IMR-90 (cell line): Measurements from ENCODE around the gene ZNF775. TPM values are rescaled to one million over a fixed set of nuclear protein-coding genes. Genes with fewer than 3 reads are reported as not detected.

Experiments used
- ATAC-seq: fragments of 200-7000 bp; cut with Tn5 transposase; 2 replicates; pipeline ENCODE4 v1.9.1; 2020; ENCODE audit warnings: low read depth, mild to moderate bottlenecking, moderate library complexity
- BruUV-seq: library from RNA; stranded (reverse); fragments of 400-500 nt; replicated peaks from 2 replicates; lab custom pipeline; 2021; lab: Mats Ljungman, UMichigan
- CTCF ChIA-PET: fragments of 300-600 bp; formaldehyde crosslinking; extraction: SDS; loops from one replicate; lab custom pipeline; 2021; ENCODE audit warnings: antibody characterized with exemption; lab: Yijun Ruan, JAX
- POLR2A ChIA-PET: fragments of 300-600 bp; sonication (Branson Sonifier 250); formaldehyde crosslinking; loops from one replicate; lab custom pipeline; 2022; ENCODE audit warnings: antibody characterized with exemption; ENCODE audit not compliant: unreplicated experiment; lab: Charles Lee
- DNase-seq: peaks from one replicate; pipeline ENCODE4 v3.0.0; 2013
- H2AFZ ChIP-seq: replicated peaks from 2 replicates; pipeline ENCODE3; 2013; ENCODE audit warnings: low read length, mild to moderate bottlenecking; ENCODE audit not compliant: poor library complexity
- H2AK5ac ChIP-seq: 2 replicates; pipeline ENCODE4 v1.6.1; 2013; ENCODE audit warnings: low read depth, low read length, inconsistent platforms
- H2AK9ac ChIP-seq: replicated peaks from 2 replicates; pipeline ENCODE3; 2013; ENCODE audit warnings: mild to moderate bottlenecking, low read depth, low read length, moderate library complexity; ENCODE audit not compliant: poor library complexity
- H2BK120ac ChIP-seq: 2 replicates; pipeline ENCODE4 v1.6.1; 2013; ENCODE audit warnings: low read depth, low read length, inconsistent platforms
- H2BK15ac ChIP-seq: 3 replicates; pipeline ENCODE4 v1.6.1; 2013; ENCODE audit warnings: low read depth, low read length, inconsistent platforms
- H2BK20ac ChIP-seq: 2 replicates; pipeline ENCODE4 v1.6.1; 2013; ENCODE audit warnings: low read depth, mild to moderate bottlenecking, inconsistent platforms, low read length, moderate library complexity
- H2BK5ac ChIP-seq: 2 replicates; pipeline ENCODE4 v1.6.1; 2013; ENCODE audit warnings: mild to moderate bottlenecking, low read depth, low read length, inconsistent platforms; ENCODE audit not compliant: poor library complexity, severe bottlenecking
- H3K14ac ChIP-seq: replicated peaks from 2 replicates; pipeline ENCODE4 v1.6.1; 2013; ENCODE audit warnings: low read depth, low read length, inconsistent platforms
- H3K18ac ChIP-seq: 2 replicates; pipeline ENCODE4 v1.6.1; 2013; ENCODE audit warnings: low read depth, low read length, control low read depth
- H3K23ac ChIP-seq: 2 replicates; pipeline ENCODE4 v1.6.1; 2013; ENCODE audit warnings: low read depth, low read length, inconsistent platforms
- H3K27ac ChIP-seq: 2 replicates; pipeline ENCODE4 v1.5.1; 2013; ENCODE audit warnings: mild to moderate bottlenecking, control low read depth, low read length; ENCODE audit not compliant: insufficient read depth
- H3K27me3 ChIP-seq: 2 replicates; pipeline ENCODE4 v1.6.1; 2013; ENCODE audit warnings: low read length; ENCODE audit not compliant: control insufficient read depth, insufficient read depth
- H3K36me3 ChIP-seq: 2 replicates; pipeline ENCODE4 v1.6.1; 2013; ENCODE audit warnings: low read length, mixed read lengths; ENCODE audit not compliant: control insufficient read depth, insufficient read depth
- H3K4ac ChIP-seq: 2 replicates; pipeline ENCODE4 v1.6.1; 2013; ENCODE audit warnings: low read depth, low read length, inconsistent platforms
- H3K4me1 ChIP-seq: 2 replicates; pipeline ENCODE4 v1.6.1; 2013; ENCODE audit warnings: low read length, mixed read lengths; ENCODE audit not compliant: control insufficient read depth, insufficient read depth
- H3K4me2 ChIP-seq: 2 replicates; pipeline ENCODE4 v1.6.1; 2013; ENCODE audit warnings: low read depth, mild to moderate bottlenecking, control low read depth, low read length, moderate library complexity
- H3K4me3 ChIP-seq: 2 replicates; pipeline ENCODE4 v1.5.1; 2013; ENCODE audit warnings: low read depth, mild to moderate bottlenecking, control low read depth, low read length, moderate library complexity; ENCODE audit not compliant: insufficient read depth
- H3K56ac ChIP-seq: 2 replicates; pipeline ENCODE4 v1.6.1; 2013; ENCODE audit warnings: low read length, inconsistent platforms; ENCODE audit not compliant: insufficient read depth; ENCODE audit errors: extremely low read depth
- H3K79me1 ChIP-seq, 2 experiments: 2 replicates each; pipeline ENCODE4 v1.6.1; 2013; ENCODE audit warnings: low read length in 2 of 2, inconsistent platforms in 1 of 2, low read depth in 1 of 2
- H3K9ac ChIP-seq: 2 replicates; pipeline ENCODE4 v1.6.1; 2013; ENCODE audit warnings: low read depth, low read length, control low read depth
- H3K9me1 ChIP-seq: 2 replicates; pipeline ENCODE4 v1.6.1; 2013; ENCODE audit warnings: low read length, inconsistent platforms; ENCODE audit not compliant: insufficient read depth
- H3K9me3 ChIP-seq: 2 replicates; pipeline ENCODE4 v1.6.1; 2013; ENCODE audit warnings: low read length; ENCODE audit not compliant: control insufficient read depth, insufficient read depth
- H4K20me1 ChIP-seq: 2 replicates; pipeline ENCODE4 v1.6.1; 2013; ENCODE audit warnings: low read length, inconsistent platforms; ENCODE audit not compliant: insufficient read depth
- H4K5ac ChIP-seq: 2 replicates; pipeline ENCODE4 v1.6.1; 2013; ENCODE audit warnings: mild to moderate bottlenecking, low read depth, low read length, control low read depth
- H4K8ac ChIP-seq, 2 experiments: 2 replicates each; pipeline ENCODE4 v1.6.1; 2013; ENCODE audit warnings: low read depth in 2 of 2, low read length in 2 of 2, control low read depth in 1 of 2, inconsistent platforms in 1 of 2
- H4K91ac ChIP-seq: 2 replicates; pipeline ENCODE4 v1.6.1; 2013; ENCODE audit warnings: low read depth, low read length, inconsistent platforms; ENCODE audit not compliant: insufficient read depth
- BHLHE40 ChIP-seq: fragments of 150-350 bp; IDR thresholded peaks from 2 replicates; pipeline ENCODE4 v1.6.1; 2016; ENCODE audit warnings: mild to moderate bottlenecking, low read depth, low read length
- FOS ChIP-seq: fragments of 150-350 bp; IDR thresholded peaks from 2 replicates; pipeline ENCODE4 v1.6.1; 2016; ENCODE audit warnings: low read depth, low read length
- MAFK ChIP-seq: IDR thresholded peaks from 2 replicates; pipeline ENCODE4 v1.6.1; 2012; ENCODE audit warnings: low read depth, low read length, improper control_type of control experiment
- MAZ ChIP-seq: IDR thresholded peaks from 2 replicates; pipeline ENCODE4 v1.6.1; 2012; ENCODE audit warnings: low read depth, mild to moderate bottlenecking, low read length, improper control_type of control experiment, moderate library complexity, borderline replicate concordance
- POLR2A ChIP-seq: IDR thresholded peaks from 2 replicates; pipeline ENCODE4 v1.6.1; 2012; ENCODE audit warnings: mild to moderate bottlenecking, low read depth, low read length
- RAD21 ChIP-seq: IDR thresholded peaks from 2 replicates; pipeline ENCODE4 v1.6.1; 2012; ENCODE audit warnings: low read length, improper control_type of control experiment
- RFX5 ChIP-seq: IDR thresholded peaks from 2 replicates; pipeline ENCODE4 v1.8.0; 2012; ENCODE audit warnings: low read depth, mild to moderate bottlenecking, low read length, moderate library complexity
- USF2 ChIP-seq: fragments of 150-350 bp; IDR thresholded peaks from 2 replicates; pipeline ENCODE4 v1.6.1; 2017; ENCODE audit warnings: mild to moderate bottlenecking, antibody characterized with exemption, low read length, low read depth
- WGBS, 2 experiments: methylation state at CpG; one replicate each; pipeline versions ENCODE4 v1.1.5 to v1.1.7; 2013; ENCODE audit warnings: missing lambda C conversion rate in 2 of 2; ENCODE audit not compliant: insufficient read length in 1 of 2; ENCODE audit errors: extremely low coverage in 2 of 2; 5-methylcytosine and 5-hydroxymethylcytosine counted together
- dilution Hi-C: fragments of 300-500 bp; cut with HindIII; formaldehyde crosslinking; loops from one replicate; pipeline ENCODE4 v1.14.3; 2018; ENCODE audit warnings: low sequenced_read_pairs; ENCODE audit not compliant: unreplicated experiment
- in situ Hi-C: fragments of 300-500 bp; cut with MboI; formaldehyde crosslinking; loops from 3 replicates; pipeline ENCODE4 v1.14.3; 2019; ENCODE audit warnings: low sequenced_read_pairs, inconsistent platforms, mixed read lengths
- intact Hi-C: fragments of 100-400 bp; cut with micrococcal nuclease; formaldehyde crosslinking; loops from 2 replicates; pipeline ENCODE4 v1.10.0; 2022
- polyA plus RNA-seq, 3 experiments: library from polyadenylated mRNA; depleted of rRNA; stranded (reverse); fragments of >200 nt; gene quantifications; 2 replicates each; pipeline ENCODE4 v1.2.3, GENCODE V29; 2012; ENCODE audit warnings: low replicate concordance in 1 of 3
- total RNA-seq: library from RNA; depleted of rRNA; stranded (reverse); fragments of >200 nt; gene quantifications from 2 replicates; pipeline ENCODE4 v1.2.3, GENCODE V29; 2012

The ZNF775 gene
- total and polyA plus RNA-seq, 2 of the 4 experiments (the other 2 are of a cell fraction) = 1.4 to 2.6 TPM

GRCh38 chr7:150363872-150364271, 15.3 kb upstream of the ZNF775 start:
- Histone ChIP-seq H4K8ac (no peak overlapping the region), H2BK5ac (no peak overlapping the region), H2AK5ac (no peak overlapping the region), H3K9ac (no peak overlapping the region), H3K4me2 (no peak overlapping the region), H4K91ac (no peak overlapping the region), H3K23ac (no peak overlapping the region), H3K79me1 (no peaks in the 10 kb centered on the region; a peak in 1 of 4 replicates), H2BK120ac (no peak overlapping the region), H3K9me1 (no peaks in the 10 kb centered on the region; the same call in 1 of the 2 replicates), H4K5ac (no peak overlapping the region), H2AK9ac (no peak overlapping the region), H3K56ac (no peak overlapping the region), H3K9me3 (no peaks in the 10 kb centered on the region), H3K4me1 (peaks cover 2% of the 10 kb centered on the region; the same call in 1 of the 2 replicates), H4K20me1 (no peaks in the 10 kb centered on the region), H3K27ac (no peak overlapping the region), H2AFZ (no peak overlapping the region), H3K14ac (no peak overlapping the region), H2BK15ac (no peak overlapping the region), H3K18ac (no peak overlapping the region), H3K4ac (no peak overlapping the region), H2BK20ac (no peak overlapping the region), H3K27me3 (peaks cover 2% of the 10 kb centered on the region; the same call in 1 of the 2 replicates), H3K36me3 (no peaks in the 10 kb centered on the region), H3K4me3 (no peak overlapping the region)
- intact Hi-C loops = no loop called here
- ATAC-seq (no peak), DNase-seq (no peak)
- POLR2A ChIA-PET = no interaction called here
- TF ChIP-seq BHLHE40 = no peak
- TF ChIP-seq MAFK = no peak
- no peak for TF ChIP-seq USF2
- no peak for TF ChIP-seq MAZ
- no peak for TF ChIP-seq FOS
- TF ChIP-seq RFX5 = no peak
- TF ChIP-seq RAD21 = no peak
- no peak for TF ChIP-seq POLR2A
- dilution Hi-C loops = no loop called here
- in situ Hi-C loops = no loop called here
- BruUV-seq = no TSS peak
- CTCF ChIA-PET = no interaction called here
- WGBS, 2 experiments = 90% methylated on average over 3 of the region's 5 CpGs; no CpG with 5 or more reads in 1 of the 2 experiments
